B cell (primary cell): ENCODE results near the gene PGAM2. TPM values are rescaled to one million over a fixed set of nuclear protein-coding genes. Genes with fewer than 3 reads are reported as not detected.

Experiments
- ATAC-seq: fragments of 200-7000 bp; cut with Tn5 transposase; one replicate; pipeline ENCODE4 v1.10.0; 2021; ENCODE audit warnings: low read depth, mild to moderate bottlenecking, moderate number of reproducible peaks, moderate library complexity
- CTCF ChIA-PET: fragments of 350-600 bp; sonication (Branson Sonifier 250); formaldehyde crosslinking; loops from one replicate; lab custom pipeline; 2021; ENCODE audit warnings: antibody characterized with exemption, inconsistent platforms; lab: Charles Lee
- POLR2A ChIA-PET: fragments of 350-600 bp; sonication (Branson Sonifier 250); formaldehyde crosslinking; loops from one replicate; lab custom pipeline; 2021; ENCODE audit warnings: antibody characterized with exemption; lab: Charles Lee
- DNase-seq: peaks from one replicate; pipeline ENCODE4 v3.0.0; 2013
- H2AFZ ChIP-seq: 2 replicates; pipeline ENCODE4 v1.6.1; 2012; ENCODE audit warnings: mild to moderate bottlenecking, low read depth, low read length; ENCODE audit not compliant: insufficient read depth, poor library complexity, severe bottlenecking
- H3K27ac ChIP-seq, 2 donors: 1 replicate in 1 of 2; 2 replicates in 1 of 2; pipeline ENCODE4 v1.5.1; 2012 to 2013; ENCODE audit warnings: low read length in 2 of 2, mild to moderate bottlenecking in 2 of 2, moderate library complexity in 1 of 2
- H3K27me3 ChIP-seq, 4 experiments: fragments of 200-600 bp in 1 of 4; sonication (generic) in 1 of 4; replicated peaks in 1 of 4; 1 replicate in 2 of 4; 2 replicates in 2 of 4; pipeline versions ENCODE4 v1.6.1 to v1.7.0; 2013 to 2016; ENCODE audit warnings: low read length in 3 of 4, mild to moderate bottlenecking in 2 of 4, mixed read lengths in 1 of 4, moderate library complexity in 1 of 4; ENCODE audit not compliant: insufficient read depth in 4 of 4, control insufficient read depth in 3 of 4; ENCODE audit errors: control extremely low read depth in 1 of 4
- H3K36me3 ChIP-seq, 2 experiments: replicated peaks in 1 of 2; 1 replicate in 1 of 2; 2 replicates in 1 of 2; pipeline versions ENCODE4 v1.6.1 to v1.7.1; 2013; ENCODE audit warnings: low read length in 1 of 2; ENCODE audit not compliant: insufficient read depth in 2 of 2, control insufficient read depth in 1 of 2; ENCODE audit errors: control extremely low read depth in 1 of 2, extremely low read depth in 1 of 2
- H3K4me1 ChIP-seq, 2 donors: fragments of 200-600 bp in 1 of 2; sonication (generic) in 1 of 2; 1 replicate in 1 of 2; 2 replicates in 1 of 2; pipeline versions ENCODE4 v1.5.1 to v1.6.1; 2013 to 2017; ENCODE audit warnings: low read length in 2 of 2; ENCODE audit not compliant: control insufficient read depth in 2 of 2, insufficient read depth in 2 of 2
- H3K4me2 ChIP-seq: replicated peaks from 2 replicates; pipeline ENCODE3; 2012; ENCODE audit warnings: mild to moderate bottlenecking, low read depth, low read length; ENCODE audit not compliant: poor library complexity, severe bottlenecking
- H3K4me3 ChIP-seq, 5 experiments: fragments of 200-600 bp in 1 of 5; sonication (generic) in 1 of 5; 1 replicate in 3 of 5; 2 replicates in 2 of 5; pipeline versions ENCODE4 v1.5.1 to v1.7.0; 2011 to 2016; ENCODE audit warnings: low read length in 4 of 5, mild to moderate bottlenecking in 4 of 5, low read depth in 2 of 5, control low read depth in 1 of 5, moderate library complexity in 1 of 5; ENCODE audit not compliant: insufficient read depth in 1 of 5; ENCODE audit errors: control extremely low read depth in 1 of 5, extremely low read depth in 1 of 5
- H3K79me2 ChIP-seq: fragments of 200-600 bp; sonication (generic); one replicate; pipeline ENCODE4 v1.6.0; 2016; ENCODE audit warnings: low read length; ENCODE audit not compliant: control insufficient read depth, insufficient read depth
- H3K9ac ChIP-seq: fragments of 200-600 bp; sonication (generic); 2 replicates; pipeline ENCODE4 v1.6.1; 2017; ENCODE audit warnings: mild to moderate bottlenecking, low read length, moderate library complexity
- H3K9me3 ChIP-seq, 3 donors: one replicate each; pipeline versions ENCODE4 v1.6.1 to v1.7.1; 2013; ENCODE audit warnings: low read length in 2 of 3; ENCODE audit not compliant: control insufficient read depth in 2 of 3, insufficient read depth in 1 of 3; ENCODE audit errors: control extremely low read depth in 1 of 3
- H4K20me1 ChIP-seq: 2 replicates; pipeline ENCODE4 v1.6.0; 2012; ENCODE audit warnings: mild to moderate bottlenecking, low read length; ENCODE audit not compliant: insufficient read depth, control insufficient read depth, poor library complexity, severe bottlenecking
- H3K27ac Mint-ChIP-seq: one replicate; pipeline ENCODE4 v1.8.0; 2021; ENCODE audit warnings: mixed read lengths
- H3K27me3 Mint-ChIP-seq: one replicate; pipeline ENCODE4 v1.8.0; 2021; ENCODE audit warnings: mixed read lengths
- H3K4me1 Mint-ChIP-seq: one replicate; pipeline ENCODE4 v1.8.0; 2021; ENCODE audit warnings: mixed read lengths
- H3K4me3 Mint-ChIP-seq: one replicate; pipeline ENCODE4 v1.8.0; 2021; ENCODE audit warnings: mixed read lengths
- H3K9me3 Mint-ChIP-seq: one replicate; pipeline ENCODE4 v1.8.0; 2022; ENCODE audit warnings: mixed read lengths; ENCODE audit not compliant: insufficient read depth
- CTCF ChIP-seq: fragments of 200-600 bp; IDR thresholded peaks from one replicate; pipeline ENCODE4 v1.8.0; 2022; ENCODE audit warnings: antibody characterized with exemption, mild to moderate bottlenecking
- EZH2 ChIP-seq: IDR thresholded peaks from 2 replicates; pipeline ENCODE4 v1.6.1; 2012; ENCODE audit warnings: borderline replicate concordance, low read depth, mild to moderate bottlenecking, moderate library complexity, low read length; ENCODE audit not compliant: insufficient read depth, poor library complexity, severe bottlenecking
- WGBS: methylation state at CpG from one replicate; pipeline ENCODE4 v1.1.5; 2013; ENCODE audit warnings: missing lambda C conversion rate; ENCODE audit not compliant: insufficient coverage; 5-methylcytosine and 5-hydroxymethylcytosine counted together
- intact Hi-C: fragments of 100-400 bp; cut with micrococcal nuclease; formaldehyde crosslinking; loops from one replicate; pipeline ENCODE4 v1.10.0; 2022
- polyA plus RNA-seq: library from polyadenylated mRNA; depleted of rRNA; stranded (reverse); fragments of >200 nt; gene quantifications from 2 replicates; pipeline ENCODE4 v1.2.3, GENCODE V29; 2012
- total RNA-seq, 2 donors: library from RNA; stranded (reverse); fragments of 120-200 nt in 1 of 2; gene quantifications; 1 replicate in 1 of 2; 2 replicates in 1 of 2; pipeline versions ENCODE4 v1.2.3 to v1.2.4, GENCODE V29; 2013 to 2022

The PGAM2 gene
- total and polyA plus RNA-seq, 2 donors (not counting 1 experiment from before 2014, with no cell fraction given), result 0.69 to 3.2 TPM

DNA sequence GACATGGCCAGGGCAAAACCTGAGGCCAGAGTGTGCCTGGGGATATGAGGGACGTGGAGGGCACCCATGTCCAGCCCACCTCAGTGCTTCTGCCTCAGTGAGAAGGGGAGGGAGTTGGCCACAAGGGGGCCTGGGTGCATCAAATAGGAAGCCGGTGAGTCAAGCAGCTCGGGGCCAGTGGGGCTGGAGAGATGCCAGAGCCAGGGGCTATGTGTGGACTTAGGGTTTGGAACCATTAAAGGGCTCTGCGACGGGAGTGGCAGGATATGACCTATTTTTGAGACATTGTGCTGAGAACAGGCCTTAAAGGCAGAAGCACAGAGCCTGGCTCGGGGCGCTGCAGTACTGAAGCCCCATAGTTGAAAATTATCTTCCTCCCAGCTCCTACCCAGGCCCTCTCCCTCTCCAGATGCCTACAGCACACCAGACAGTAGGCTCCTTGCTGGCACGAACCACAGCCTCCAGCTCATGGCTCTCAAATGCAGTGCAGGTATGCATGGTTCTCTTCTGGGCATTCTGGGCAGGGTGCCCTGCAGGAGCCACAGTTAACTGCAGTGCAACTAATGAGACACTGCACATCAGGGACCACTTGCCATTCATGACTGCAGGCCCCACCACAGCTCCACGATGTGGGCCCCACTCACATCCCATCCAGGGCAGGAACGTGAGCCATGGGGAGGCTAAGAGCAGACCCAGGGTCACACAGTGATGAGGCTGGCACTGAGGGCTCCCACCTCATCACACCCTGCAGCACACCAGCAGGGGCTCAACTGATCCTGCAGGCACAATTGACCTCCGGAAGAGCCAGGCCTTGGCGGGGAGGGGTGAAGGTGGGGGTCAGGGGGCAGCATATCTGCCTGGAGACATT, 7.2 kb upstream of the PGAM2 start:
- Mint-ChIP-seq H3K27ac (peak overlapping the region; percentile 89), H3K4me3 (peak overlapping the region; percentile 12), H3K9me3 (no peaks in the 10 kb centered on the region), H3K27me3 (no peaks in the 10 kb centered on the region), H3K4me1 (peaks cover 74% of the 10 kb centered on the region)
- H3K27me3 ChIP-seq, result no peaks in the 10 kb centered on the region
- TF ChIP-seq EZH2 (no peak), CTCF (peak; percentile 61)
- no peak overlapping the region for H3K9ac ChIP-seq
- intact Hi-C loops, result loop anchor here (1.0 kb wide), 1 partner anchor 124 kb away; no protein-coding TSS in a partner anchor
- H3K36me3 ChIP-seq, result peaks cover 0 to 47% of the 10 kb centered on the region in 2 experiments
- peak overlapping the region; percentile 90 to 98 for H3K27ac ChIP-seq
- POLR2A ChIA-PET, result interaction anchor here (1.9 to 2.2 kb wide), 2 partner anchors 11 to 13 kb away, joined by 4 to 9 read pairs; no protein-coding TSS in a partner anchor
- ATAC-seq (no peak), DNase-seq (peak; percentile 57)
- H3K79me2 ChIP-seq, result peaks cover 24% of the 10 kb centered on the region
- H4K20me1 ChIP-seq, result peaks cover 30% of the 10 kb centered on the region
- H3K4me3 ChIP-seq, result no peak overlapping the region
- no peak overlapping the region for H3K4me2 ChIP-seq
- peaks cover 44 to 67% of the 10 kb centered on the region in 2 donors for H3K4me1 ChIP-seq
- WGBS, result 70% methylated on average over 7 of the region's 12 CpGs
- H2AFZ ChIP-seq, result no peak overlapping the region
- no peaks in the 10 kb centered on the region for H3K9me3 ChIP-seq
- CTCF ChIA-PET, result interaction anchor here (0.6 to 1.6 kb wide), 7 partner anchors 9 to 570 kb away, joined by 3 to 6 read pairs (median 5); no protein-coding TSS in a partner anchor
